ENCODE data around the gene MRGPRD.
A peak's percentile ranks its signal among the peaks of the same experiment; 100 is the strongest.
"Not testable (repeated sequence)": the region's sequence is repeated elsewhere in the genome, so short reads cannot be mapped to it uniquely, and the experiment has no call there.

MRGPRD gene

DNA sequence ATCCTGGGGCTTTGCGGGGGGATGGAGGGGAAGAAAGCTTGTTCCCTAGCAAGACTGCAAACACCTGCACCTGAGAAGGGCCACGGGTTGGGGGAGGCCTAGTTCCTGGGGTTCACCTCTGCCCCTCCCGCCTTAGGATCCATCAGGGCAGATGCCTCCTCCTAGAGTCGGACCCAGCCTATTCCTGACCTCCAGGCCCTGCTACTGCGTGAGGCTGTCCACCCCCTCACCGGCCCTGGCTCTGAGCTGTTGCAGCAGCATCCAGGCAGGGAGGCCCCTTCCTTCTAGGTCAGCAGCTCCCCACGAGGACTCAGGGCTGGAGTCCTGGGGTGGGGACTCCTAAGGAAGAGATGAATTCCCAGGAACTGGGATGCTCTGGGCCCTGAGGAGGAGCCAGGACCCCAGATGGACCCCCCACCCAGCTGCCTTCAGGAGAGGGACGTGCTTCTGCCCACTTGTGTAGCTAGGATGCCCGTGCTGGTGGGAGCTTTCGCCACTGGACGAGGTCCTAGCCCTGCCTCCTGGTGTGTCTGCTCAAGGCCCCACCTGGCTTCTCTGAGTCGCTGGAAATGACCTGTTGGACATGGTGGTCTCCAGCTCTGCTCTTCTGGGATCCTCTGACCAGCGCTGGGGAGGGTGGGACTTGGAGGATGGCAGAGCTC, 21.9 kb upstream of the MRGPRD start:
- Mint-ChIP-seq H3K36me3 (ENCODE audit: insufficient read depth) (peaks cover 2% of the 10 kb centered on the region), H3K9me3 (no peaks in the 10 kb centered on the region), H3K27ac (no peak overlapping the region), H3K27me3 (peaks cover 25 to 52% of the 10 kb centered on the region in 2 donors), H3K4me1 (ENCODE audit: low read depth in 2 of 2) (peaks cover 4 to 10% of the 10 kb centered on the region in 2 donors), H3K4me3 (no peak overlapping the region)
- no peak for DNase-seq
- ATAC-seq (replicated peaks), result no peak

DNA sequence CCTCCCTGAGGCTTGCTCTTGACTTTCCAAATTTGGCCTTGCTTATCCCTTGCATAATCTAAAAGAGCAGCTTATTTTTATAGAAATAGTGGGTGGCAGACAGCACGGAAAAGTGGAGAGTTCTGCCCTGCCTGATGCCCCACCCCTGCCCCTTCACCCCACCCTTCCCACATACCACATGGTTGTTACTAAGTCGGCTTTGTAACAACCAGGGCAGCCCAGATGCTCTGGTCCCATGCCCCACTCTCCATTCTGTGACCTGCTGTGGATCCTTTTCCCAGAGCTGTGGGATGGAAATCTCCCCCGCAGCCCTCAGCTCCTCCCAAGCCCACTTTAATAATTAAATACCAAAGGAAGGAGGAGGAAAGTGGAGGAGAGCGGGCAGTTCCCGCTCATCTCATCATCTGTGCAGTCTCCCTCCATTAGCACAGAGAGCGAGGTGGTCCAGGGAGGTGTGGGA, 21.4 kb upstream of the MRGPRD start:
- Mint-ChIP-seq H3K4me3 (no peak overlapping the region), H3K9me3 (no peaks in the 10 kb centered on the region), H3K27me3 (peaks cover 25 to 57% of the 10 kb centered on the region in 2 donors), H3K27ac (no peak overlapping the region), H3K36me3 (ENCODE audit: insufficient read depth) (peaks cover 2% of the 10 kb centered on the region), H3K4me1 (ENCODE audit: low read depth in 2 of 2) (peaks cover 4 to 10% of the 10 kb centered on the region in 2 donors)
- DNase-seq (no peak), ATAC-seq (replicated peaks) (no peak)

DNA sequence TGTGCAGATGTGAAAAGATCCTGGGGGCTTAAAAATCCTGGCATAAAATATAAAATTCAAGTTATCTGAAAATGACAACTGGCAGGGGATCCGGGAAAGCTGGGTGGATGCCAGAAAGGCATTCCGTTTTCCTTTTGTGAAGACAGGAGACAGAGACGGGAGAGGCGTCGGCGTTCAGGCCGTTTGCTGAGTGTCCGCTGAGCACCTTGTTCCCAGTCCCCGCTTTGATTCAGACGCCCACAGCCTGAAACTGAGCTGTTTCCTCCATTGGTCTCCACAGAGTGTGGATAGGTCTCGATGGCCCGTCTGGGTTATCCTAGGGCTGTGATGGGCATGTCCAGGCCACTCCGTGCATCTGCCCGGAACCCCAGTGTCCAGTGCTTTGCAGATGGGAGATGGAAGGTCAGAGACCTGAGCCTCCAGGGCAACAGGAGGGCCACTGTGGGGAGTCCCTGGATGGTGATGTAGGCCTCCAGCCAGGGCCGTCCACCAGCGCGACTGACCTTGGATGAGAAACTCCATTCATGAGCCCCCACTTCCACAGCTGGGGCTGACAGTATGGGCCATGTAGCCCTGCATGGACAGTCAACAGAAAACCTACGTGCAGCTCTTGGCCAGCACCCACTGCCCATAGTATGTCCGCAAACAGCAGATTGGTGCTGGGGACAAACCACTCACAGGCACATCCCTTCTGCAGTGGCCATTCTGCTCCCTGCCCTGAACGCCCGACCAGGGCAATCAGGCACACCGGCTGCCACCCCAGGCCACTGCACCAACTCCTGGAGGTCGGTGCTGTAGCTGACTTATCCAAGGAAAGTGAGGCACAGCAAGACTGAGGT, 20.7 kb upstream of the MRGPRD start:
- DNase-seq, result no peak
- H3K36me3 Mint-ChIP-seq (ENCODE audit: insufficient read depth), result peaks cover 2% of the 10 kb centered on the region
- H3K4me1 Mint-ChIP-seq (ENCODE audit: low read depth in 2 of 2), result peaks cover 4 to 10% of the 10 kb centered on the region in 2 donors
- H3K27ac Mint-ChIP-seq, result no peak overlapping the region
- H3K27me3 Mint-ChIP-seq, result peaks cover 25 to 64% of the 10 kb centered on the region in 2 donors
- ATAC-seq (replicated peaks), result no peak
- H3K9me3 Mint-ChIP-seq, result no peaks in the 10 kb centered on the region
- no peak overlapping the region for H3K4me3 Mint-ChIP-seq

DNA sequence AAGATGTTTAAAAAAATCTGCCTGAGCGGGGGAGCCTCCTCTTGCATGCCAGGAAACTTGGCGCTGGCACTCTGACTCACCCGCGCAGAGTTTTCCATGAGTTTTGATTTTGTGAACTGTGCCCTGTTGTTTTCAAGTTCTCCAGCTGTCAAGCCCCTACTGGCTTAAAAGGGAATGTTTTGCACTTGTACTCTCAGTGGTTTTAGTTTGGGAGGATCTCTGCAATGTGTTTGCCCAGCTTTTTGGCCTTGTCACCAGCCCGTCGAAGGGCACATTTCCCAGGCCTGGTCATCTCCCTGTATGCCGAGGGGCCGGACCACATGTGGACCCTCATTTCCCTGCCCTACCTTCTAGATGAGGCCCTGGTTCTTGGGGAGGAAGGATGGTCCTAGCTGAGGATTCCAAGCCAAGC, 20.1 kb upstream of the MRGPRD start:
- H3K4me1 Mint-ChIP-seq (ENCODE audit: low read depth in 2 of 2), result peaks cover 4 to 10% of the 10 kb centered on the region in 2 donors
- no peaks in the 10 kb centered on the region for H3K9me3 Mint-ChIP-seq
- no peak overlapping the region for H3K4me3 Mint-ChIP-seq
- no peak for ATAC-seq (replicated peaks)
- peaks cover 2% of the 10 kb centered on the region for H3K36me3 Mint-ChIP-seq (ENCODE audit: insufficient read depth)
- H3K27me3 Mint-ChIP-seq, result peaks cover 25 to 67% of the 10 kb centered on the region in 2 donors
- DNase-seq, result no peak
- no peak overlapping the region for H3K27ac Mint-ChIP-seq

DNA sequence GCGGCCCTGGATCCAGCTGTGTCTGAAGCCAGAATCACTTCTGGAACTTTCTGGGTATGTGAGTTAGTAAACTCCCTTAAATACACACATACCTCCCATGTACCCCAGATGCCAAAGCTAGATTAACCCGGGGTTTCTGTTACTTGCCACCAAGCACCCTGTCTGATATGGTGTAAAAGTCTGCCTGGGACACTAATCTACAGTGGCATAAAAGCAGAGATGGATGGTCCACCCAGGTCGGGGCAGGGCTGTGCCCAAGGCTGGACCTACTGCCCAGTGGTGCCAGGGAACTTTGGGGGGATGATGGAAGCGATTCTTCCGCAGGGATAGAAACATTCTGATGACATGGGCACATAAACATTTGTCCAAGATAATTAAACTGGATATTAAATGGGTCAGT, 19.6 kb upstream of the MRGPRD start:
- peaks cover 2% of the 10 kb centered on the region for H3K36me3 Mint-ChIP-seq (ENCODE audit: insufficient read depth)
- no peak overlapping the region for H3K27ac Mint-ChIP-seq
- no peak overlapping the region for H3K4me3 Mint-ChIP-seq
- H3K4me1 Mint-ChIP-seq (ENCODE audit: low read depth in 2 of 2), result peaks cover 4 to 10% of the 10 kb centered on the region in 2 donors
- H3K9me3 Mint-ChIP-seq, result no peaks in the 10 kb centered on the region
- ATAC-seq (replicated peaks) (no peak), DNase-seq (no peak)
- peaks cover 22 to 62% of the 10 kb centered on the region in 2 donors for H3K27me3 Mint-ChIP-seq

DNA sequence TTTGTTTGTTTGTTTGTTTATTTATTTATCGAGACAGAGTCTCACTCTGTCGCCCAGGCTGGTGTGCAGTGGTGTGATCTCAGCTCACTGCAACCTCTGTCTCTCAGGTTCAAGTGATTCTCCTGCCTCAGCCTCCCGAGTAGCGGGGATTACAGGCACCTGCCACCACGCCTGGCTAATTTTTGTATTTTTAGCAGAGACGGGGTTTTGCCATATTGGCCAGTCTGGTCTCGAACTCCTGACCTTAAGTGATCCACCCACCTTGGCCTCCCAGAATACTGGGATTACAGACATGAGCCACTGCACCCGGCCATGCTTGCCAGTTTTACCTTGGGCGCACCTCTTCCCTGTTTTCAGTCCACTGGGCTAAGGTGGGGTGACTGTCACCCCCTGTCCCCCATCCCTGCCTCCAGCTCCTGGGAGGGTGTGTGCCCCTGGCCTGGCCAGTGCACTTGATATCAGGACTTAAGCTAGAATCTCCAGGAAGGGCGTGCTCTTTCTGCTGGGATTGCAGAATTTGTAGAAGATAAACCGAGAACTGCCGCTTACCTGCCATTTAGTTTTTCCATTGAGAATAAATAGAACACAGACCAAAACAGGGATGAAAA, 19.1 kb upstream of the MRGPRD start:
- Mint-ChIP-seq H3K27ac (peak overlapping the region; percentile 19 to 46), H3K27me3 (peaks cover 18 to 58% of the 10 kb centered on the region in 2 donors)
- H3K36me3 Mint-ChIP-seq (ENCODE audit: insufficient read depth); H3K4me3 Mint-ChIP-seq; H3K9me3 Mint-ChIP-seq; DNase-seq; H3K4me1 Mint-ChIP-seq (ENCODE audit: low read depth in 2 of 2): not testable (repeated sequence)
- peak; percentile 19 for ATAC-seq (replicated peaks)

DNA sequence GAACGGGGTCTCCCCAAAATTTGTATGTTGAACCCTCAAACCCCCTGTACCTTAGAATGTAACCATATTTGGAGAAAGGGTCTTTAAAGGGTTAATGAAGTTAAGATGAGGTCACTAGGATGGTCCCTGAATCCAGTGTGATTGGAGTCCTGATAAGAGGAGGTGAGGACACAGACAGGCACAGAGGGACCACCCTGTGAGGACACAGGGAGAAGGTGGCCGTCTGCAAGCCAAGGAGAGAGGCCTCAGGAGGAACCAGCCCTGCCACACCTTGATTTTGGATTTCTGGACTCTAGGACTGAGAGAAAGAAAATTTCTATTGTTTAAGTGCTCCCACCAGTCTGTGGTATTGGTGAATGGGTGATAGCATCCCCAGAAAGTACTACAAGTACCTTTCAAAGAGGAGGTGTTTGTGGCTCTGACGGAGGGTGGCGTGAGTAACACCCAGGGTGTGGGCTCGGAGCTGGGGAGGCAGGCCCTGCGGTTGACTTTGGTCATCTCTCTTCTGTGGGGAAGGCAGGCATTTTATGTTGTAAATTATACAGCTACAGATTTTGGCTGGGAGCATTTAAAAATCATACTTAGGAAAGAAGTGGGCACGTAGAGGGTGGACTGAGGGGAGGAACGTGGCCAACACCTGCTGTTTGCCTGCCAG, 18.4 kb upstream of the MRGPRD start:
- H3K4me3 Mint-ChIP-seq, result peak overlapping the region in 1 of 2 donors; percentile 48
- H3K27ac Mint-ChIP-seq, result peak overlapping the region; percentile 19 to 46
- DNase-seq, result peak in 1 of 3 experiments; percentile 16
- H3K9me3 Mint-ChIP-seq, result no peaks in the 10 kb centered on the region
- peaks cover 18 to 58% of the 10 kb centered on the region in 2 donors for H3K27me3 Mint-ChIP-seq
- H3K4me1 Mint-ChIP-seq (ENCODE audit: low read depth in 2 of 2), result peaks cover 4 to 10% of the 10 kb centered on the region in 2 donors
- peak; percentile 83 for ATAC-seq (replicated peaks)
- peaks cover 2% of the 10 kb centered on the region for H3K36me3 Mint-ChIP-seq (ENCODE audit: insufficient read depth)

DNA sequence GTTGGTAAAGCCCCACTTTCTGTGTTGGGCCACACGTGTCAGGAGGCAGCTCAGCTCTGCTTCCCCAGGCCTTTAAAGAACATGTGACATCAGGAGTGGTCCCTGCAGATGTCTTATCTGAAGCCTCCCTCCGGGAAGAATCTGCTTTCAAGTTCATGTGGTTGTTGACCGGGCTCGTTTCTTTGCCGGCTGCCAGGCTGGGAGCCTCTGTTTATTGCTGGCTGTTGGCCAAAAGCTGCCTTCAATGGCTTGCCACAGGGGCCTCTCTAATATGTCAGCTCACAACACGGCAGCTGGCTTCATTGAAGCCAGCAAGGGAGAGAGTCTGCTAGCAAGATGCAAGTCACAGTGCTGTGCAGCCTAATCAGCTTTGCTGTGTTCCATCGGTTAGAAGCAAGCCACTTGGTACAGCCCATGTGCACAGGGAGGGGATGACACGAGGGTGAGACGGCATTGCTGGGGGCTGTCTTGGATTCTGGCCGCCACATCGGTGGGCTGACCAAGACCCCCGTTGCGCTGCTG, 17.7 kb upstream of the MRGPRD start:
- Mint-ChIP-seq H3K4me1 (ENCODE audit: low read depth in 2 of 2) (peaks cover 4 to 10% of the 10 kb centered on the region in 2 donors), H3K27me3 (peaks cover 18 to 58% of the 10 kb centered on the region in 2 donors), H3K36me3 (ENCODE audit: insufficient read depth) (peaks cover 2% of the 10 kb centered on the region), H3K4me3 (no peak overlapping the region), H3K9me3 (no peaks in the 10 kb centered on the region), H3K27ac (no peak overlapping the region)
- ATAC-seq (replicated peaks) (no peak), DNase-seq (no peak)

DNA sequence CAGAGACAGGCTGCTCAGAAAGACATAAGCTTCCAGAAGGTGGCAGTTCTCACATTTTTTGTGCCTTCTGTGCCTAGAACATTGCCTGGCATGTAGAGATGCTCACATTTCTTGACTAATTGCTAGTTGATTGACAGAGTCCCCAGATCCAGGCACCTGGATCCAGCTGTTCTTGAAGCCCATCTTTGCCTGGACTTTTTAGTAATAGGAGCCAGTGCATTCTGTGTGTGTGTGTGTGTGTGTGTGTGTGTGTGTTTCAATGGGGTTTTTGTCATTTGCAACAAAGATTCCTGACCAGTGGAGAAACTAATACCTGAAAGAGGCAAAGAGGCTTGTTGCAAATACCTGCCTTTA, 17.2 kb upstream of the MRGPRD start:
- Mint-ChIP-seq H3K27ac (no peak overlapping the region), H3K4me1 (ENCODE audit: low read depth in 2 of 2) (peaks cover 4 to 10% of the 10 kb centered on the region in 2 donors), H3K27me3 (peaks cover 20 to 58% of the 10 kb centered on the region in 2 donors), H3K9me3 (no peaks in the 10 kb centered on the region), H3K36me3 (ENCODE audit: insufficient read depth) (peaks cover 2% of the 10 kb centered on the region), H3K4me3 (no peak overlapping the region)
- ATAC-seq (replicated peaks) (no peak), DNase-seq (no peak)

DNA sequence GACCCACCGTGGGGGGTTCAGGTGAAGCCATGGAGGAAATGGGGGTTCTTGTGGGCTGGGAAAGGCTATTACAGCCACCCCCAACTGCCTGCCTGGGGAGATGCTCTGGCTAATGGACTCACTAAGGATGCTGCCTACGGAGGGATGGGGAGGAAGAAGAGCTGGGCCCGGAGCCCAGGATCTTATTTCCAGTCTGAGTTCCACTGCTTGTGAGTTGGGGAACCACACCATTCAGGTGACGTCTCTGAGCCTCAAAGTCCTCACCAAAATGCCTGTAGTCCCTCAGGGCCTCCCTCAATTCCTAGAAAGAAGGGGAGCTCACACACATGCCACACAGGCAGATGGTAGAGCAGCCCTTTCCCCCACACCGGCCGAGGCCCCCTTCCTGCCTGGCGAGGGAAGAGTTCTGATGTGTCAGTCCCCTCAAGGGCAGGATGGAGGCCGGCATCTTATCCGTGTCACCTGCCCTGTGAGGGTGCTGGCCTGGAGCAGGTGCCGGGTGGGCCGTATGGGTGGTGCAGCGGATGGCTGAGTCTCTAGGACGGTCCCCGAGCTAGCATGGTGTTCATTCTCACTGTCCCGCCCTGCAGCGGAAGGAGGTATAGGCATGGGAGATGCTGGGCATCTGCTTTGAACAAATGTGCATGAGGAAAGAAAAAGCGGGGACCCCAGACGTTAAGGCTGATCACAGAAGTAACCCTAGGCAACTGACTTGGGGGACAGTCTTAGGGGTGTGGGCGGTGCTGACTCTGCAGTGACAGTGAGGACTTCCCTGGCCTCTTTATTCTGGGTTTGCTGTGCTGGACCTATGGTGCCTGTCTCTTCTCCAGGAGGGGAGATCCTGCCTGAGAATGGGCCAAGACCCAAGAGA, 16.6 kb upstream of the MRGPRD start:
- Mint-ChIP-seq H3K36me3 (ENCODE audit: insufficient read depth) (peaks cover 2% of the 10 kb centered on the region), H3K4me3 (no peak overlapping the region), H3K27ac (no peak overlapping the region), H3K9me3 (no peaks in the 10 kb centered on the region), H3K27me3 (peaks cover 19 to 58% of the 10 kb centered on the region in 2 donors), H3K4me1 (ENCODE audit: low read depth in 2 of 2) (peaks cover 4 to 10% of the 10 kb centered on the region in 2 donors)
- DNase-seq (no peak), ATAC-seq (replicated peaks) (no peak)

DNA sequence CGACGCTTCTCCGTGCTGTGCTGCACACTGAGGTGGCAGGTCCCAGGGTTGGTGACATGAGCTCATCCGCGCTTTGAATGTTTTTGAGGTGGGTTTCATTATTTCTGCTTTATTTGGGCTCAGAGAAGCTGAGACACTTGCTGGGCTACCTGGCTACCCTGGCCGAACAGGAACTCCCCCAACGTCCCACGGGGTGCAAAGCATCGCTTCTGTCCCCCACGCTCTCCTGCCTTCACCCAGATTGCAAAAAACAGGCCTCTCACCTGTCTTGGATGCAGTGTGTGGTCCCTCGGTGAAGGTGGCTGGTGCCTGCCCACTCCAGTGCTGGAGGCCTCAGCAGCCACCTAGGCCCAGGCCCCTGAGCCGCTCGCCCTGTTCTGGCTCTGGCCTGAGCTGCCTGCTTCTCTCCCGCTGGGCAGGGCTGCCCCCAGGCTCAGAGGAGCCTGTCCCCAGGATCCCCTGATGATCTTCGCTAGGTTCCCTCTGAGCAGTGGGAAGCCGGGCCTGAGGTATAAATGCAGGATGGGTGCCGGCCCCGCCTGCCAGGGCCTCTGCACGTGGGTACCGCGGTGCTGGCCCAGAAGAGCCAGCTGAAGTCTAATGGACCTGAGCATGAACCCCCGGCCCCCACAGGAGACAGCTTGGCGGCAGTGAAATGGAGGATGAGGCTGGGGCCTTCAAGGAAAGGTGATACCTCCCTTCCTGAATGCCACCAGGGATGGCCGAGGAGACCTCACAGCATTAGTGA, 15.8 kb upstream of the MRGPRD start:
- Mint-ChIP-seq H3K4me3 (no peak overlapping the region), H3K27me3 (peaks cover 22 to 63% of the 10 kb centered on the region in 2 donors), H3K36me3 (ENCODE audit: insufficient read depth) (peaks cover 2% of the 10 kb centered on the region), H3K9me3 (no peaks in the 10 kb centered on the region), H3K4me1 (ENCODE audit: low read depth in 2 of 2) (peaks cover 4 to 10% of the 10 kb centered on the region in 2 donors), H3K27ac (no peak overlapping the region)
- ATAC-seq (replicated peaks), result no peak
- DNase-seq, result no peak

DNA sequence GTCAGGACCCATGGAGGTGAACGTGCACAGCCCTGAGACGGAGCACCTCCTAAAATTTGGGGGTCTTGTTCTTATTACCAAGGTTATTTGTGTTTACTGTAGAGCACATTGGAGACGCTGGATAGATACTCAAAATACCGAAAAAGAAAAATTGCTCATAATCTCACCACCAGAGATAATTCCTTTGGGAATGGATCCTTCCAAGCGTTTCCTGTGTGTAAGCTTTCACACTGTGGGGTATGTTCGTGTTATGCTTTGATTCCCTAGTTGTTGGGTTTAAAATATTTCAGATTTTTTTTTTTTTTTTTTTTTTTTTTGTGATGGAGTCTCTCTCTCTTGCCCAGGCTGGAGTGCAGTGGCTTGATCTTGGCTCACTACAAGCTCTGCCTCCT, 14.1 kb upstream of the MRGPRD start:
- Mint-ChIP-seq H3K27ac (no peak overlapping the region), H3K4me3 (no peak overlapping the region), H3K9me3 (no peaks in the 10 kb centered on the region), H3K4me1 (ENCODE audit: low read depth in 2 of 2) (peaks cover 4 to 10% of the 10 kb centered on the region in 2 donors), H3K36me3 (ENCODE audit: insufficient read depth) (peaks cover 2% of the 10 kb centered on the region), H3K27me3 (peaks cover 29 to 79% of the 10 kb centered on the region in 2 donors)
- DNase-seq (no peak), ATAC-seq (replicated peaks) (no peak)

Data from effector memory CD8-positive, alpha-beta T cell (primary cell).